ENCODE data around the gene GJD4. TPM values are rescaled to one million over a fixed set of nuclear protein-coding genes. Genes with fewer than 3 reads are reported as not detected.

GJD4 gene
- total RNA-seq, 1 experiment from 2014 or later = not detected

DNA sequence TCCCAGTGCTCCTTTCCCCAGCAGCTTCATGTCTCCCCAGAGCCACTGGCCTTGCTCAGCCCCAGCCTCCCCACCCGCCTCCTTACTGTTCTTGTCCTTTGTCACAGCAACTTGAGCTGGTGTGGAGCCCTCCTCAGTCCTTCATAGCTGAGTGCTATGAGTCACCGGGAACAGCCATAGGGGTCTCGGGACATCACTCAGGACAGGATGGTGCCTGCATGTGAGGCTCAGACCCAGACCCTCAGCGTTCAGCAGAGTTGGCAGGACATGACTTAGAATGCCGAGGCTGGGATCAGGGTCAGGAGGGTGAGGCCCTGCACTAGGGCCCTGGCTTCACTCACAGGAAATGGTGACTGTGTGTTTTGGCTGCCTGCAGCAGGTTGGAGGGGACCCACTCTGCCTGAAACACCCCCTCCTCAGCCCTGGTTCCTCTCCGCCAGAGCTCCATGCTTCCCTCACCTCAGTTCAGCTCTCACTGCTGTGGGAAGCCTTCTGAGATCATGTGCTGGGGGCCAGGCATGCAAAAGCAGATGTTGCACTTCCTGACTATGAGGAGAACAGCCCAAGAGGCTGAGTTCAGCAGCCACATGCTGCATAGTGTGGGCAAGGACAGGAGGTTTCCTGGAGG lies 40.7 kb upstream of the GJD4 start:
- Histone ChIP-seq H4K20me1 (ENCODE audit: insufficient read depth) (no peaks in the 10 kb centered on the region), H3K27me3 (ENCODE audit: insufficient read depth, low read length) (no peaks in the 10 kb centered on the region), H3K36me3 (ENCODE audit: control insufficient read depth in 1 of 2, insufficient read depth in 2 of 2, low read length in 2 of 2) (no peaks in the 10 kb centered on the region), H3K79me2 (ENCODE audit: insufficient read depth, low read length) (no peaks in the 10 kb centered on the region), H3K9me2 (ENCODE audit: insufficient read depth) (no peaks in the 10 kb centered on the region), H3K4me1 (ENCODE audit: control insufficient read depth in 1 of 2, insufficient read depth in 2 of 2, low read length in 2 of 2) (no peaks in the 10 kb centered on the region), H3K4me2 (ENCODE audit: low read length) (no peak overlapping the region), H3K27ac (ENCODE audit: low read depth, low read length) (no peak overlapping the region), H2AFZ (ENCODE audit: low read depth, low read length, poor library complexity, severe bottlenecking) (no peak overlapping the region), H3K9me3 (ENCODE audit: control insufficient read depth in 1 of 2, insufficient read depth in 1 of 2, low read depth in 1 of 2, low read length in 2 of 2) (no peaks in the 10 kb centered on the region), H3K9ac (ENCODE audit: low read length) (no peak overlapping the region), H3K4me3 (replicated peaks in 1 of 2; ENCODE audit: low read depth in 1 of 2, low read length in 2 of 2) (no peak overlapping the region)
- no peak for DNase-seq (ENCODE audit: low read depth, low spot score)
- ChIA-PET POLR2A (no interaction called here), CTCF (no interaction called here), RAD21 (ENCODE audit: low non-redundant PET in 1 of 2, low total read pairs in 2 of 2, uncharacterized antibody in 2 of 2, unreplicated experiment in 2 of 2) (no interaction called here)
- intact Hi-C loops (cut with micrococcal nuclease) = loop anchor here (5.0 kb wide), 1 partner anchor 227 kb away; the partner anchor contains the start of gene CCNY
- no TSS peak for BruUV-seq (replicated peaks)
- no peak for ATAC-seq
- TF ChIP-seq, protein P1, sequence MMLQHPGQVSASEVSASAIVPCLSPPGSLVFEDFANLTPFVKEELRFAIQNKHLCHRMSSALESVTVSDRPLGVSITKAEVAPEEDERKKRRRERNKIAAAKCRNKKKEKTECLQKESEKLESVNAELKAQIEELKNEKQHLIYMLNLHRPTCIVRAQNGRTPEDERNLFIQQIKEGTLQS (IDR thresholded peaks at IDR 0.05) = no peak
- no peak for TF ChIP-seq CBX3 (IDR thresholded peaks at IDR 0.05; ENCODE audit: low read depth)
- no peak for TF ChIP-seq EZH2 (IDR thresholded peaks at IDR 0.05)
- TF ChIP-seq, protein P2, sequence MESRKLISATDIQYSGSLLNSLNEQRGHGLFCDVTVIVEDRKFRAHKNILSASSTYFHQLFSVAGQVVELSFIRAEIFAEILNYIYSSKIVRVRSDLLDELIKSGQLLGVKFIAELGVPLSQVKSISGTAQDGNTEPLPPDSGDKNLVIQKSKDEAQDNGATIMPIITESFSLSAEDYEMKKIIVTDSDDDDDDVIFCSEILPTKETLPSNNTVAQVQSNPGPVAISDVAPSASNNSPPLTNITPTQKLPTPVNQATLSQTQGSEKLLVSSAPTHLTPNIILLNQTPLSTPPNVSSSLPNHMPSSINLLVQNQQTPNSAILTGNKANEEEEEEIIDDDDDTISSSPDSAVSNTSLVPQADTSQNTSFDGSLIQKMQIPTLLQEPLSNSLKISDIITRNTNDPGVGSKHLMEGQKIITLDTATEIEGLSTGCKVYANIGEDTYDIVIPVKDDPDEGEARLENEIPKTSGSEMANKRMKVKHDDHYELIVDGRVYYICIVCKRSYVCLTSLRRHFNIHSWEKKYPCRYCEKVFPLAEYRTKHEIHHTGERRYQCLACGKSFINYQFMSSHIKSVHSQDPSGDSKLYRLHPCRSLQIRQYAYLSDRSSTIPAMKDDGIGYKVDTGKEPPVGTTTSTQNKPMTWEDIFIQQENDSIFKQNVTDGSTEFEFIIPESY (IDR thresholded peaks at IDR 0.05; ENCODE audit: extremely low read depth, insufficient replicate concordance, low read length) = no peak
- TF ChIP-seq JUND (IDR thresholded peaks at IDR 0.05) = no peak
- no peak for TF ChIP-seq EGR1 (IDR thresholded peaks at IDR 0.05; ENCODE audit: low read depth)
- TF ChIP-seq POLR2AphosphoS5 (IDR thresholded peaks at IDR 0.05; ENCODE audit: low read depth, low read length) = no peak
- no peak for TF ChIP-seq ZFX (IDR thresholded peaks at IDR 0.05)
- no peak for TF ChIP-seq SP1 (IDR thresholded peaks at IDR 0.05; ENCODE audit: low read depth)
- TF ChIP-seq, protein P3, sequence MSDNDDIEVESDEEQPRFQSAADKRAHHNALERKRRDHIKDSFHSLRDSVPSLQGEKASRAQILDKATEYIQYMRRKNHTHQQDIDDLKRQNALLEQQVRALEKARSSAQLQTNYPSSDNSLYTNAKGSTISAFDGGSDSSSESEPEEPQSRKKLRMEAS (IDR thresholded peaks at IDR 0.05) = no peak
- no peak for TF ChIP-seq TCF7L2 (IDR thresholded peaks at IDR 0.05; ENCODE audit: borderline replicate concordance, extremely low read depth, insufficient read depth, insufficient read length)
- no peak for TF ChIP-seq SIN3A (IDR thresholded peaks at IDR 0.05; ENCODE audit: low read depth)
- TF ChIP-seq, protein P4, sequence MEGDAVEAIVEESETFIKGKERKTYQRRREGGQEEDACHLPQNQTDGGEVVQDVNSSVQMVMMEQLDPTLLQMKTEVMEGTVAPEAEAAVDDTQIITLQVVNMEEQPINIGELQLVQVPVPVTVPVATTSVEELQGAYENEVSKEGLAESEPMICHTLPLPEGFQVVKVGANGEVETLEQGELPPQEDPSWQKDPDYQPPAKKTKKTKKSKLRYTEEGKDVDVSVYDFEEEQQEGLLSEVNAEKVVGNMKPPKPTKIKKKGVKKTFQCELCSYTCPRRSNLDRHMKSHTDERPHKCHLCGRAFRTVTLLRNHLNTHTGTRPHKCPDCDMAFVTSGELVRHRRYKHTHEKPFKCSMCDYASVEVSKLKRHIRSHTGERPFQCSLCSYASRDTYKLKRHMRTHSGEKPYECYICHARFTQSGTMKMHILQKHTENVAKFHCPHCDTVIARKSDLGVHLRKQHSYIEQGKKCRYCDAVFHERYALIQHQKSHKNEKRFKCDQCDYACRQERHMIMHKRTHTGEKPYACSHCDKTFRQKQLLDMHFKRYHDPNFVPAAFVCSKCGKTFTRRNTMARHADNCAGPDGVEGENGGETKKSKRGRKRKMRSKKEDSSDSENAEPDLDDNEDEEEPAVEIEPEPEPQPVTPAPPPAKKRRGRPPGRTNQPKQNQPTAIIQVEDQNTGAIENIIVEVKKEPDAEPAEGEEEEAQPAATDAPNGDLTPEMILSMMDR (IDR thresholded peaks at IDR 0.05 in 2 of 3, conservative IDR thresholded peaks at IDR 0.05 in 1 of 3; ENCODE audit: borderline replicate concordance in 1 of 3, insufficient read depth in 1 of 3, low read depth in 2 of 3, low read length in 2 of 3) = no peak
- TF ChIP-seq YY1 (IDR thresholded peaks at IDR 0.05; ENCODE audit: extremely low read depth, insufficient replicate concordance, low read depth, low read length) = no peak
